ENCODE results near the gene RHEBL1.

RHEBL1 gene

GRCh38 chr12:49019443-49020324 is 50.1 kb downstream of the RHEBL1 start:
- peak; percentile 87 for DNase-seq (ENCODE audit: low spot score)

GRCh38 chr12:49019120-49019430 is 50.7 kb downstream of the RHEBL1 start:
- DNase-seq (ENCODE audit: low spot score): no peak

GRCh38 chr12:49018261-49019119 is 51.3 kb downstream of the RHEBL1 start, which contains the start of gene PRKAG1:
PRKAG1 (minus strand) TSS chr12:49018776; CDS start chr12:49018740, 36 bp downstream.
- DNase-seq (ENCODE audit: low spot score): peak; percentile 98

GRCh38 chr12:49017891-49018260 is 51.9 kb downstream of the RHEBL1 start:
- no peak for DNase-seq (ENCODE audit: low spot score)

- no peak for DNase-seq (ENCODE audit: low spot score)
Measured at GRCh38 chr12:49015196-49015595, 54.6 kb downstream of the RHEBL1 start.
